HG02943 (cell line): ENCODE measurements around the gene GLB1L3.

Source experiments
- ATAC-seq: cut with Tn5 transposase; IDR thresholded peaks from one replicate; pipeline ENCODE4 v1.9.1; 2021; ENCODE audit warnings: mild to moderate bottlenecking, low read depth, moderate library complexity; ENCODE audit not compliant: unreplicated experiment

The GLB1L3 gene

GRCh38 chr11:134275534-134276395, at the start of gene GLB1L3:
TSS of gene GLB1L3 (plus strand) at chr11:134276379. CDS start at chr11:134276741, 362 bp downstream.
- ATAC-seq: peak; percentile 72

GRCh38 chr11:134226806-134227325, 49.3 kb upstream of the GLB1L3 start:
- no peak for ATAC-seq

GRCh38 chr11:134228625-134229024, 47.6 kb upstream of the GLB1L3 start:
- peak; percentile 54 for ATAC-seq

GRCh38 chr11:134229126-134229790, 46.9 kb upstream of the GLB1L3 start:
- no peak for ATAC-seq

- no peak for ATAC-seq
Measured at GRCh38 chr11:134230339-134230738, 45.8 kb upstream of the GLB1L3 start.

- no peak for ATAC-seq
Measured at GRCh38 chr11:134231958-134232659, 44.1 kb upstream of the GLB1L3 start.

GRCh38 chr11:134233729-134234179, 42.4 kb upstream of the GLB1L3 start:
- no peak for ATAC-seq

GRCh38 chr11:134235399-134235798, 40.8 kb upstream of the GLB1L3 start:
- ATAC-seq: no peak

GRCh38 chr11:134236834-134237556, 39.2 kb upstream of the GLB1L3 start:
- no peak for ATAC-seq

GRCh38 chr11:134237557-134237922, 38.6 kb upstream of the GLB1L3 start:
- ATAC-seq: no peak

GRCh38 chr11:134238956-134239355, 37.2 kb upstream of the GLB1L3 start:
- no peak for ATAC-seq

- no peak for ATAC-seq
Measured at GRCh38 chr11:134240592-134240991, 35.6 kb upstream of the GLB1L3 start.

- ATAC-seq: no peak
Measured at GRCh38 chr11:134242376-134242775, 33.8 kb upstream of the GLB1L3 start.

- ATAC-seq: no peak
Measured at GRCh38 chr11:134243913-134244312, 32.3 kb upstream of the GLB1L3 start.

- ATAC-seq: peak; percentile 75
Measured at GRCh38 chr11:134244593-134244992, 31.6 kb upstream of the GLB1L3 start.

GRCh38 chr11:134245434-134245833, 30.7 kb upstream of the GLB1L3 start:
- no peak for ATAC-seq

- no peak for ATAC-seq
Measured at GRCh38 chr11:134246100-134246499, 30.1 kb upstream of the GLB1L3 start.

GRCh38 chr11:134246678-134247077, 29.5 kb upstream of the GLB1L3 start:
- no peak for ATAC-seq

GRCh38 chr11:134248910-134249480, 27.2 kb upstream of the GLB1L3 start:
- no peak for ATAC-seq

GRCh38 chr11:134250246-134250645, 25.9 kb upstream of the GLB1L3 start:
- ATAC-seq: no peak
